Measurements from ENCODE around the gene PDE8A.

GRCh38 chr15:84967380-84967779 is 14.3 kb upstream of the PDE8A start:
- no peak for TF ChIP-seq TAF1 (conservative IDR thresholded peaks at IDR 0.05)
- TF ChIP-seq CTCF (IDR thresholded peaks at IDR 0.05; ENCODE audit: low read depth, low read length, missing input control) = no peak
